ENCODE measurements around the gene CPLANE2.
"Not testable (repeated sequence)": the region's sequence is repeated elsewhere in the genome, so short reads cannot be mapped to it uniquely, and the experiment has no call there.

The CPLANE2 gene

GRCh38 chr1:16196874-16197273, 40.1 kb downstream of the CPLANE2 start:
- no peak overlapping the region for H3K27ac ChIP-seq

GRCh38 chr1:16196139-16196538, 40.8 kb downstream of the CPLANE2 start:
- not testable (repeated sequence) for DNase-seq (ENCODE audit: low spot score); H3K27ac ChIP-seq; H3K4me3 ChIP-seq

More at GRCh38 chr1:16196874-16197273, 40.1 kb downstream of the CPLANE2 start:
- H3K4me3 ChIP-seq = no peak overlapping the region
- DNase-seq (ENCODE audit: low spot score) = no peak
- TF ChIP-seq CTCF (IDR thresholded peaks at IDR 0.05) = no peak

GRCh38 chr1:16195518-16195905, 41.5 kb downstream of the CPLANE2 start:
- Histone ChIP-seq H3K27ac (no peak overlapping the region), H3K4me3 (no peak overlapping the region)
- no peak for DNase-seq (ENCODE audit: low spot score)
- no peak for TF ChIP-seq CTCF (IDR thresholded peaks at IDR 0.05)

- no peak for DNase-seq (ENCODE audit: low spot score)
- H3K27ac ChIP-seq = no peak overlapping the region
- H3K4me3 ChIP-seq = no peak overlapping the region
- TF ChIP-seq CTCF (IDR thresholded peaks at IDR 0.05) = no peak
Observed at GRCh38 chr1:16191916-16192546, 45.0 kb downstream of the CPLANE2 start.

GRCh38 chr1:16191309-16191708, 45.7 kb downstream of the CPLANE2 start:
- Histone ChIP-seq H3K4me3 (no peak overlapping the region), H3K27ac (no peak overlapping the region)
- no peak for TF ChIP-seq CTCF (IDR thresholded peaks at IDR 0.05)
- no peak for DNase-seq (ENCODE audit: low spot score)

- DNase-seq (ENCODE audit: low spot score) = no peak
Observed at GRCh38 chr1:16189921-16190621, 46.9 kb downstream of the CPLANE2 start.

GRCh38 chr1:16189003-16189402, 48.0 kb downstream of the CPLANE2 start:
- DNase-seq (ENCODE audit: low spot score) = no peak
- no peak for TF ChIP-seq CTCF (IDR thresholded peaks at IDR 0.05)
- H3K27ac ChIP-seq = no peak overlapping the region
- no peak overlapping the region for H3K4me3 ChIP-seq

More at GRCh38 chr1:16189921-16190621, 46.9 kb downstream of the CPLANE2 start:
- no peak for TF ChIP-seq CTCF (IDR thresholded peaks at IDR 0.05)
- H3K27ac ChIP-seq = no peak overlapping the region
- no peak overlapping the region for H3K4me3 ChIP-seq

Measured in coronary artery (tissue), 2 donors.